Cardiac muscle cell (in vitro differentiated cells and primary cell): ENCODE data around the gene CD82. TPM values are rescaled to one million over a fixed set of nuclear protein-coding genes. Genes with fewer than 3 reads are reported as not detected.

Source experiments
- DNase-seq, 2 donors: peaks; one replicate each; pipeline versions ENCODE4 v3.0.0 to v3.0.0-alpha.2; 2010 to 2017; ENCODE audit warnings: low read depth in 1 of 2, low spot score in 1 of 2
- H3K27ac ChIP-seq: fragments of 200-600 bp; sonication (generic); 2 replicates; pipeline ENCODE4 v1.5.1; 2016
- H3K27me3 ChIP-seq: fragments of 200-600 bp; sonication (generic); 2 replicates; pipeline ENCODE4 v1.6.0; 2016; ENCODE audit warnings: control low read depth
- H3K36me3 ChIP-seq: fragments of 200-600 bp; sonication (generic); 2 replicates; pipeline ENCODE4 v1.5.1; 2016; ENCODE audit warnings: control low read depth
- H3K4me1 ChIP-seq: fragments of 200-600 bp; sonication (generic); 2 replicates; pipeline ENCODE4 v1.8.1; 2017; ENCODE audit warnings: low read depth, mild to moderate bottlenecking, mixed run types
- H3K4me3 ChIP-seq: fragments of 200-600 bp; sonication (generic); 2 replicates; pipeline ENCODE4 v1.5.1; 2016; ENCODE audit warnings: mild to moderate bottlenecking
- H3K9me3 ChIP-seq: fragments of 200-600 bp; sonication (generic); 2 replicates; pipeline ENCODE4 v1.5.1; 2017; ENCODE audit warnings: low read depth, mild to moderate bottlenecking, control low read depth
- polyA plus RNA-seq: library from polyadenylated mRNA; unstranded; fragments of >200 nt; fragmentation: Nextera tagmentation; extraction: Ambion mirVana; gene quantifications from 2 replicates; pipeline ENCODE4 v1.2.1, GENCODE V29; 2016
- total RNA-seq: library from RNA; depleted of rRNA; stranded (reverse); fragments of >200 nt; gene quantifications from 2 replicates; pipeline ENCODE4 v1.2.3, GENCODE V29; 2016
- TF ChIP-seq, protein P1 (sequence below): IDR thresholded peaks from 2 replicates; pipeline ENCODE4 v1.5.1; 2012; ENCODE audit warnings: low read depth, mild to moderate bottlenecking, low read length

The CD82 gene
- total and polyA plus RNA-seq, 2 experiments from 2014 or later = 14.8 to 33.9 TPM

DNA sequence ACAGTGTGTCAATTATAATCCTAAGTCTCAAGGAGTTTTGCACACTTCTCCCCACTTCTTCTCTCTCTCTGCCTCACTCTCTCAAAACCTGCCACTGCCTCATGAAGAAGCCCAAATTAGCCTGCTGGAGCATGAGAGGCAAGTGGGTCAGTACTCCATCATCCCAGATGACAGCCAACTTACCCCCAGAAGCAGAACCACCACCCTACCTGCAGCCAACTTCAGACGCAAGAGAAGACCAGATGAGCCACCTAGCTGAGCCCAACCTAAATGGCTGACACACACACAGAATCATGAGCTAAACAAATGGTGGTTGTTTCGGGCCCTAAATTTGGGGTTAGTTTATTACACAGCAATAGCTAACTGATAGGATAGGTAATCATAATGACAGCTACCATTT lies 61.2 kb downstream of the CD82 start:
- no peaks in the 10 kb centered on the region for H3K9me3 ChIP-seq
- TF ChIP-seq, protein P1, sequence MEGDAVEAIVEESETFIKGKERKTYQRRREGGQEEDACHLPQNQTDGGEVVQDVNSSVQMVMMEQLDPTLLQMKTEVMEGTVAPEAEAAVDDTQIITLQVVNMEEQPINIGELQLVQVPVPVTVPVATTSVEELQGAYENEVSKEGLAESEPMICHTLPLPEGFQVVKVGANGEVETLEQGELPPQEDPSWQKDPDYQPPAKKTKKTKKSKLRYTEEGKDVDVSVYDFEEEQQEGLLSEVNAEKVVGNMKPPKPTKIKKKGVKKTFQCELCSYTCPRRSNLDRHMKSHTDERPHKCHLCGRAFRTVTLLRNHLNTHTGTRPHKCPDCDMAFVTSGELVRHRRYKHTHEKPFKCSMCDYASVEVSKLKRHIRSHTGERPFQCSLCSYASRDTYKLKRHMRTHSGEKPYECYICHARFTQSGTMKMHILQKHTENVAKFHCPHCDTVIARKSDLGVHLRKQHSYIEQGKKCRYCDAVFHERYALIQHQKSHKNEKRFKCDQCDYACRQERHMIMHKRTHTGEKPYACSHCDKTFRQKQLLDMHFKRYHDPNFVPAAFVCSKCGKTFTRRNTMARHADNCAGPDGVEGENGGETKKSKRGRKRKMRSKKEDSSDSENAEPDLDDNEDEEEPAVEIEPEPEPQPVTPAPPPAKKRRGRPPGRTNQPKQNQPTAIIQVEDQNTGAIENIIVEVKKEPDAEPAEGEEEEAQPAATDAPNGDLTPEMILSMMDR = no peak
- no peaks in the 10 kb centered on the region for H3K27me3 ChIP-seq
- H3K36me3 ChIP-seq = no peaks in the 10 kb centered on the region
- H3K4me3 ChIP-seq = no peak overlapping the region
- no peaks in the 10 kb centered on the region for H3K4me1 ChIP-seq
- H3K27ac ChIP-seq = no peak overlapping the region
- no peak for DNase-seq

DNA sequence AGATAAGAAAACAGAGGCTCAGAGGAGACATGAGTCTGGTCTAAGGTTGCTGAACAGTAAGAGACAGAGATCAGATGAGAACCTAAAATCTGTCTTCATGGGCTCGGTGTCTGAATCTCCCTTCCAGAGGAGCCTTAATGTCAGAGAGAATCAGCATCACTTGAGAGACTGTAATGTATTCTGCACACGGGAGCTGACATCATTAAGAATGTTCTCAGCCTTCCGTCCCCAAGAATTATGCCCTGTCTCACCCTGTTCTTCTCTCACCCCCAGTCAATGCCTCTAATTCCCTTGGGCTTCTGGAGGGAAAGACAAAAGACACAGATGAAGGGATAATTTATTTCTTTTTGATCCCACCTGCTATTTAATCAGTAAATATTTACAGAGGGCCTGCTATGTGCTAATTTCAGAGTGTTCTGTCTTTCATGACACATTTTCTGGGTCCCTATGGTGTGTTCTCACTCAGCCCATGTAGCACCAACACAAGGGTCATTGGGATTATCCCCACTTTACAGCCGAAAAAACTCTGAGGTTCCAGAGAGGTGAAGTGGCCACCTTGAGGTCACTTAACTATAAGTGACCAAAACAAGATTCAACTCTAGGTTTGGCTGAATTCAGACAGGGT lies 61.8 kb downstream of the CD82 start:
- TF ChIP-seq, protein P1 = no peak
- Histone ChIP-seq H3K9me3 (no peaks in the 10 kb centered on the region), H3K27me3 (no peaks in the 10 kb centered on the region), H3K4me1 (peaks cover 5% of the 10 kb centered on the region), H3K27ac (no peak overlapping the region), H3K36me3 (no peaks in the 10 kb centered on the region), H3K4me3 (no peak overlapping the region)
- DNase-seq = no peak

DNA sequence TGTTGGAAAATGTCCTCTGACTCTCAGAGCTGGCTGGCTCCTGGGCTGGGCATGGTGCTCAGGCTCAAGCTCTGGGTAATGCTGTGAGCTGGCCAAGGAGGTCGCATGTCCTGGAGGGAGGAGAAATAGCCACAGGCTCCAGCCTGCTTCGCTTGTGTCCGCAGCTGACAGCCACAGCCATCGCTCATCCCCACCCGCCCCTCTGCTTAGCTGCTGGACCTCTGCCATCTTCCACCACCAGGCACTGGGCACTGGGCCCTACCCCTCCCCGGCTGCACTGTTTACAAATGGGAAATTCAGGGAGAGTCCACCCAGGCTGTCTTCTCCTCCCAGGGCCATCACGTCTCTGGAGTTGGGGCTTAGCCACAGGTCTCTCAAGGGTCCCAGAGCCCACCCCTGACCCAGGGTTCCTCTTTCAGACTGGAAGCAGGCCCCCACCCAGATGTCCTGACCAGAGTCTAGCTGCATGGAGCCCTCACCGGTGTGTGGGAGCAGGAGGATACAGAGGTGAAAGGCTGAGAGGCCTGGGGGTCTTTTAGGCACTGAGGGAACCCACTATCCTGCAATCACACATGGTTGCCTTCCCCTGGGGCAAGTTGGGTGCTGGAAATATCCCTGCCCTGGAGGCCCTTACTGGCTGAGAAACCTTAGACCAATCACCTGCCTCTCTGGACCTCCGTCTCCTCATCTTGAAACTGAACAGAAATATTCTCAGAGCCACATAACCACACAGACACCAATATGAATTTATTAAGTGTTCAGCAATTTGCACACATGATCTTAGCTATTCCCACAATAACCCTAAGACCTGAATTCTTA lies 62.7 kb downstream of the CD82 start:
- TF ChIP-seq, protein P1 = no peak
- Histone ChIP-seq H3K36me3 (no peaks in the 10 kb centered on the region), H3K27ac (no peak overlapping the region), H3K27me3 (no peaks in the 10 kb centered on the region), H3K9me3 (no peaks in the 10 kb centered on the region), H3K4me3 (no peak overlapping the region), H3K4me1 (peaks cover 8% of the 10 kb centered on the region)
- peak; percentile 15 to 69 for DNase-seq

DNA sequence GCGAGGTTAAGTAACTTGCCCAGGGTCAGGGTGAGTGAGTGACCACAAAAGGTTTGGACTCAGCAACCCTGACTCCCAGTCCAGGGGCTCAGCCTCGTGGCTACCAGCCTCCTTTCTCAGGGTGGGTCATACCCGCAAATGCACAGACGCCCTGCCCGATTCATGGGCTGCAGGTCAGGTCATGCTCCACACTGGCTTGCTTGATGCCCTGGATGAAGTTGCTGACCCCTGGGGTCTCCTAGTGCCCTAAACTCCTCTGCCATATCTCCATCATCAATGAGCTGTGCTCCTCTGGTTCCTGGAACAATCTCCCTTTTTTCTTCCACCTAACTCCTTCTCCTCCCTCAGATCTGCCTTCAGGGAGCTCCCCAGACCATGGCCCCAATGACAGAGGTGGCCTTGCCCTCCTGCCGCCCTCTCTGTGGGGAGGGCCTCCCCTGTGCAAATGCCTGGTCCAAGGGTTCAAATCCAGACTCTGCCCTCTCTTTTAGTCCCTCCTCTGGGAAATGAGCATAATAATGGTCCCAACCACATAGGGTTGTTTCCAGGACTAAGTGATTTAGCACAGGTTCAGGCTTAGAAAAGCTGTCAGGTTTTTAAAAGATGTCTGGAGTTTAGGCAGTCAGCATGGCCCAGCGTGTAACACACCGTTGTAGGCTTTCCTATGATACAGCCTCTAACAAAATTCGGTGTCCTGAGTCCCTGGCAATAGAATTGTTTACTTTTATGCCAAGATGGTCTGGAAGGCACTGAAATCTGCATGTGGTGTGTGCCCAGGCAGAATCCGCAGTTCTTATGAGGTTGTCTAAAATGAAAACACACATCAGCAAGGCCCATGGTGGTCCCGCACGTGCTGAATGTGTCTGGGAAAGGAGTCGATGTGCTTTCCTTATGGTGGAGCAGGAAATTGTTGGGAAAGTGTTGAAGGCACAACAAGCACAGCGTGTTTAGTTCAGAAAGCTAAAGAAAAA lies 63.6 kb downstream of the CD82 start:
- no peaks in the 10 kb centered on the region for H3K36me3 ChIP-seq
- H3K9me3 ChIP-seq = no peaks in the 10 kb centered on the region
- peaks cover 8% of the 10 kb centered on the region for H3K4me1 ChIP-seq
- no peak overlapping the region for H3K27ac ChIP-seq
- H3K4me3 ChIP-seq = no peak overlapping the region
- no peak for DNase-seq
- TF ChIP-seq, protein P1 = no peak
- H3K27me3 ChIP-seq = no peaks in the 10 kb centered on the region

DNA sequence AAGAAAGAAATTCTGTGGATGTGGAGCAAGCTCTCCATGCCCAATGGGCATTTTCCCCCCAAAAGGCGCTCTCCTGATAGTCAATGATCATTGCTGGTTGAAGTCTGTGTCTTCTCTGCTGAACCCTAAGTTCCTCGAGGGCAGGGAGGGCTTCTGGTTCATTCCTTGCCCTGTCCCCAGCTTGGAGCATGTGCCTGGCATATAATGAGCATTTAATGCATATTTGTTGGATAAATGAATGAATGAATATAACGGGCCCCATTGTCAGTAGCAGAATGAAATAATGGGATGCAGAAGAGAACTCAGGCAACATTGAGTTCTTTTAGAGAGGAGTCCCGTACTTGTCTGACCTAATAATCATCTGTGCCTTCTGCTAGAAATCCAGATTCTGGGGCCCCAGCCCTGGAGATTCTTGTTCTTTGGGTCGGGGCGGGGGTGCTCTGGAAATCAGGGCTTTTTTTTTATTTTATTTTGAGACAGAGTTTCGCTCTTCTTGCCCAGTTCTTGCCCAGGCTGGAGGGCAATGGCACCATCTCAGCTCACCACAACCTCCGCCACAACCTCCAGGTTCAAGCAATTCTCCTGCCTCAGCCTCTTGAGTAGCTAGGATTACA lies 64.4 kb downstream of the CD82 start:
- Histone ChIP-seq H3K27me3 (no peaks in the 10 kb centered on the region), H3K9me3 (no peaks in the 10 kb centered on the region), H3K4me1 (peaks cover 13% of the 10 kb centered on the region), H3K4me3 (no peak overlapping the region), H3K36me3 (no peaks in the 10 kb centered on the region), H3K27ac (no peak overlapping the region)
- no peak for DNase-seq
- TF ChIP-seq, protein P1 = no peak
